Measurements from ENCODE around the gene C2orf78. TPM values are rescaled to one million over a fixed set of nuclear protein-coding genes. Genes with fewer than 3 reads are reported as not detected.

C2orf78 gene
- total and polyA plus RNA-seq, 2 donors (not counting 3 experiments of a cell fraction or from before 2014, with no cell fraction given) = not detected

DNA sequence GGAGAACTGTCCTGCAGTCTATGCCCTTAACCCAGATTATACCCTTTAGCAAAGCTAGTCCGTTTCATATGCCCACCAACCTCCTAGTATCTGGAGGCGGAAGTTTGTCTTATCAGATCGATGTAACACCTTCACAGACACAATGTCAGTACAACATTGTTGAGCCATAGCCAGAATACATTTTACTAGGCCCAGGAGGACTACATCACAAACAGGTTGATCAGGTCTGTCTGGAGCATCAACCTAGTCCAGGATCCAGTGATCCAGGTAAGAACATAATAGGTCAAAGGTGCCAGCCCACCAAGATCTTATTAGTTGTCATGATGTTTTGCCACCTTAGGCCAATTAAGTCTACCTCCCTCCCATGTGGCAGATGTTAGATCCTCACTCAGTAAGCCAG, 44.9 kb upstream of the C2orf78 start:
- Histone ChIP-seq H4K20me1 (replicated peaks; ENCODE audit: control insufficient read depth, extremely low read depth, insufficient read depth, low read length) (no peaks in the 10 kb centered on the region), H3K79me2 (ENCODE audit: control insufficient read depth, insufficient read depth, low read length) (peaks cover 8% of the 10 kb centered on the region), H3K9ac (replicated peaks; ENCODE audit: extremely low read depth, insufficient read depth, low read length) (no peak overlapping the region), H3K4me2 (ENCODE audit: insufficient read depth, low read length) (no peak overlapping the region), H3K9me3 (replicated peaks; ENCODE audit: control insufficient read depth, insufficient read depth, low read length) (no peaks in the 10 kb centered on the region), H3K27me3 (ENCODE audit: control insufficient read depth in 2 of 2, insufficient read depth in 2 of 2, low read length in 2 of 2) (no peaks in the 10 kb centered on the region), H3K27ac (ENCODE audit: insufficient read depth, low read depth, low read length) (no peak overlapping the region), H3K4me1 (ENCODE audit: control insufficient read depth, extremely low read depth, insufficient read depth, low read length) (peaks cover 16% of the 10 kb centered on the region), H3K4me3 (replicated peaks in 1 of 3; ENCODE audit: insufficient read depth in 1 of 3, low read depth in 1 of 3, low read length in 3 of 3) (no peak overlapping the region), H2AFZ (ENCODE audit: low read depth, low read length) (no peak overlapping the region), H3K9me1 (replicated peaks; ENCODE audit: control insufficient read depth, extremely low read depth, insufficient read depth, low read length) (no peaks in the 10 kb centered on the region), H3K36me3 (ENCODE audit: control insufficient read depth in 2 of 2, extremely low read depth in 1 of 2, insufficient read depth in 2 of 2, low read length in 2 of 2) (no peaks in the 10 kb centered on the region)
- dilution Hi-C loops (cut with MboI; ENCODE audit: extremely low pct_ligation_motif_present, low sequenced_read_pairs) = no loop called here
- BruUV-seq (replicated peaks) = no TSS peak
- TF ChIP-seq POLR2A (IDR thresholded peaks at IDR 0.05; ENCODE audit: low read depth, low read length) (no peak), POLR2AphosphoS5 (IDR thresholded peaks at IDR 0.05; ENCODE audit: insufficient read depth, low read depth, low read length) (no peak), EZH2 (IDR thresholded peaks at IDR 0.05; ENCODE audit: borderline replicate concordance, low read depth, low read length, severe bottlenecking) (no peak), JUN (IDR thresholded peaks at IDR 0.05; ENCODE audit: borderline replicate concordance, insufficient read depth, insufficient read length, low read depth) (no peak), MYC (IDR thresholded peaks at IDR 0.05; ENCODE audit: low read depth, low read length) (no peak), FOS (IDR thresholded peaks at IDR 0.05; ENCODE audit: borderline replicate concordance, insufficient read depth, low read length) (no peak), GATA2 (IDR thresholded peaks at IDR 0.05; ENCODE audit: insufficient read depth, insufficient read length, low read depth, low read length) (no peak)
- TF ChIP-seq, protein P1, sequence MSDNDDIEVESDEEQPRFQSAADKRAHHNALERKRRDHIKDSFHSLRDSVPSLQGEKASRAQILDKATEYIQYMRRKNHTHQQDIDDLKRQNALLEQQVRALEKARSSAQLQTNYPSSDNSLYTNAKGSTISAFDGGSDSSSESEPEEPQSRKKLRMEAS (IDR thresholded peaks at IDR 0.05; ENCODE audit: insufficient read depth, insufficient read length) = no peak
- TF ChIP-seq, protein P2, sequence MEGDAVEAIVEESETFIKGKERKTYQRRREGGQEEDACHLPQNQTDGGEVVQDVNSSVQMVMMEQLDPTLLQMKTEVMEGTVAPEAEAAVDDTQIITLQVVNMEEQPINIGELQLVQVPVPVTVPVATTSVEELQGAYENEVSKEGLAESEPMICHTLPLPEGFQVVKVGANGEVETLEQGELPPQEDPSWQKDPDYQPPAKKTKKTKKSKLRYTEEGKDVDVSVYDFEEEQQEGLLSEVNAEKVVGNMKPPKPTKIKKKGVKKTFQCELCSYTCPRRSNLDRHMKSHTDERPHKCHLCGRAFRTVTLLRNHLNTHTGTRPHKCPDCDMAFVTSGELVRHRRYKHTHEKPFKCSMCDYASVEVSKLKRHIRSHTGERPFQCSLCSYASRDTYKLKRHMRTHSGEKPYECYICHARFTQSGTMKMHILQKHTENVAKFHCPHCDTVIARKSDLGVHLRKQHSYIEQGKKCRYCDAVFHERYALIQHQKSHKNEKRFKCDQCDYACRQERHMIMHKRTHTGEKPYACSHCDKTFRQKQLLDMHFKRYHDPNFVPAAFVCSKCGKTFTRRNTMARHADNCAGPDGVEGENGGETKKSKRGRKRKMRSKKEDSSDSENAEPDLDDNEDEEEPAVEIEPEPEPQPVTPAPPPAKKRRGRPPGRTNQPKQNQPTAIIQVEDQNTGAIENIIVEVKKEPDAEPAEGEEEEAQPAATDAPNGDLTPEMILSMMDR (IDR thresholded peaks at IDR 0.05; ENCODE audit: extremely low read depth in 1 of 2, insufficient read depth in 1 of 2, low read depth in 1 of 2, low read length in 2 of 2) = no peak
- FAIRE-seq (no peak), DNase-seq (ENCODE audit: low read depth, low spot score) (no peak)
- ChIA-PET POLR2A (no interaction called here), CTCF (no interaction called here)
- intact Hi-C loops (cut with micrococcal nuclease) = loop anchor here (5.0 kb wide), 1 partner anchor 57 kb away; no protein-coding TSS in a partner anchor
